Testis (tissue), 2 donors: ENCODE results near the gene PHLDB3.

Source experiments
- POLR2A ChIP-seq: fragments of 450-650 bp; IDR thresholded peaks from one replicate; pipeline ENCODE4 v1.6.1; 2017; ENCODE audit warnings: antibody characterized with exemption, mild to moderate bottlenecking, moderate library complexity
- TF ChIP-seq, protein P1 (sequence below), 3 experiments: fragments of 450-650 bp in 2 of 3; fragments of 200-600 bp in 1 of 3; sonication (generic) in 1 of 3; IDR thresholded peaks; one replicate each; pipeline ENCODE4 v1.5.1; 2016 to 2019; ENCODE audit warnings: antibody characterized with exemption in 3 of 3, mild to moderate bottlenecking in 2 of 3, moderate library complexity in 1 of 3

- TF ChIP-seq, protein P1, sequence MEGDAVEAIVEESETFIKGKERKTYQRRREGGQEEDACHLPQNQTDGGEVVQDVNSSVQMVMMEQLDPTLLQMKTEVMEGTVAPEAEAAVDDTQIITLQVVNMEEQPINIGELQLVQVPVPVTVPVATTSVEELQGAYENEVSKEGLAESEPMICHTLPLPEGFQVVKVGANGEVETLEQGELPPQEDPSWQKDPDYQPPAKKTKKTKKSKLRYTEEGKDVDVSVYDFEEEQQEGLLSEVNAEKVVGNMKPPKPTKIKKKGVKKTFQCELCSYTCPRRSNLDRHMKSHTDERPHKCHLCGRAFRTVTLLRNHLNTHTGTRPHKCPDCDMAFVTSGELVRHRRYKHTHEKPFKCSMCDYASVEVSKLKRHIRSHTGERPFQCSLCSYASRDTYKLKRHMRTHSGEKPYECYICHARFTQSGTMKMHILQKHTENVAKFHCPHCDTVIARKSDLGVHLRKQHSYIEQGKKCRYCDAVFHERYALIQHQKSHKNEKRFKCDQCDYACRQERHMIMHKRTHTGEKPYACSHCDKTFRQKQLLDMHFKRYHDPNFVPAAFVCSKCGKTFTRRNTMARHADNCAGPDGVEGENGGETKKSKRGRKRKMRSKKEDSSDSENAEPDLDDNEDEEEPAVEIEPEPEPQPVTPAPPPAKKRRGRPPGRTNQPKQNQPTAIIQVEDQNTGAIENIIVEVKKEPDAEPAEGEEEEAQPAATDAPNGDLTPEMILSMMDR (IDR thresholded peaks at IDR 0.05), result no peak
- TF ChIP-seq POLR2A, result no peak
These were observed 39.5 kb upstream of the PHLDB3 start for GRCh38 chr19:43544077-43544476.
